HG02588 (cell line): ENCODE results near the gene MAPK12.

Experiments
- ATAC-seq: cut with Tn5 transposase; IDR thresholded peaks from one replicate; pipeline ENCODE4 v1.9.1; 2021; ENCODE audit warnings: mild to moderate bottlenecking, moderate library complexity; ENCODE audit not compliant: unreplicated experiment

MAPK12 gene

GRCh38 chr22:50269573-50269969 lies 8.1 kb upstream of the MAPK12 start:
- ATAC-seq, result no peak

GRCh38 chr22:50268655-50269113 lies 7.2 kb upstream of the MAPK12 start:
- no peak for ATAC-seq

DNA sequence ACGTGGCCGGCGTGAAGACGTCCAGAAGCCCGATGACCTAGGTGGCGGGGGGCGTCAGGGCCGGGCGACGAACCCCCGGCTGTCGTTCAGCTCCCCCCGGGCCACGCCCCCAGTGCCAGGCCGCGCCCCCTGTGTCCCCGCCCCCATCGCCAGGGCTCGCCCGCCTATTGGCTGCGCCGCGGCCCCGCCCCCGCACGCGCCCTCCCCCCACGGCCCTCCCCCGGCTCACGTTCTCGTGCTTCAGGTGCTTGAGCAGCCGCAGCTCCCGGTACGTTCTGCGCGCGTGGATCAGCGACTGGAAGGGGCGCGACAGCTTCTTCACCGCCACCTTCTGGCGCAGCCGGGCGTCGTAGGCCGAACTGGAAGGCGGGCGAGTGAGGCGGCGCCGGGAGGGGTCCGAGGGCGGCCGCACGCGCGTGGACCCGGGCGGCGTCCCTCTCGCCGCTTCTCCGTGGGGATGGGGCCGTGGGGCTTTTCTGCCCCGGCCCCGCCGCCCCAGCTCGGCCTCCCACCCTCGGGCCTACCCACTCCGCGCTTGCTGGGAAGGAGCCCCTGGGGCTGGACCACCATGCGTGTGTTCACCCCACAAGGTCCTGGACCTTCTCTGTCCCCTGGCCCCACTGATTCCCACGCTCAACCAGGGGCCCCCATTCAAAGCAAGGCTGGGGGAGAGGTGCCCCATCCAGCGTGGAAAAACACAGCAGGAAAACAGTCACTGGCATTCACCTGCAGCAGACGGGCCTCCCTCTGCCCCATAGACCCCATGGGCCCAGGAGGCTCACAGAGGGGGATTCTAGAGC lies 6.3 kb upstream of the MAPK12 start:
- no peak for ATAC-seq

GRCh38 chr22:50266994-50267393 lies 5.5 kb upstream of the MAPK12 start:
- ATAC-seq, result no peak

- ATAC-seq, result no peak
These were observed 3.6 kb upstream of the MAPK12 start for GRCh38 chr22:50264946-50265669.

DNA sequence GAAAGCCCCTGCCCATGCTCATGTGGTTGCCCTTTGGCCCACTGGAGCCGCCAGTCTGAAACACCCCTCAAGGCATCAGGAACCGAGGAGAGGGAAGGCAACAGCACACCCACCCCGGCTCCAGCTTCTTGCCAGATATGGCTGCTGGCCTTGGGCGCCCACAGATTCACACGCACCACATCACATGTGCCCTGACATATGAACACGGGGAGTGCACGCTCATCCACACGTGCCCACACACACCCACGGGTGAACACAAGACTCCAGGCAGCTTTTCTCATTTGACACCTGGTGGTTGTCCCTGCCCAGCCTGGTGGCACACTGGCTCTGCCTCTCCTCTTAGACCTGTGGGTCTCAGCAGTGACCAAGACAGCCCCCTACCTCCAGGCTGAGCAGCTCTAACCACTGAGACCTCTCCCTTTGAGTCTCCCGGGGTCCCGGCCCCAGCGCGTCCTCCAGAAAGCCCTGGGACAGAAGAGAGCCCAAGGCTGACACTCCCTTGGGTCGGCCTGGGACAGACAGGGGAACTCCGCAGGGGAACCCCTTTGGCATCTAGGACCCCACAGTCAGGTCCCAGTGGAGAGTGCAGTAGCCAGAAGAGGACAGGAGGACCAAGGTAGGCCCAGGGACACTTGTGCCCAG lies 2.7 kb upstream of the MAPK12 start:
- no peak for ATAC-seq

DNA sequence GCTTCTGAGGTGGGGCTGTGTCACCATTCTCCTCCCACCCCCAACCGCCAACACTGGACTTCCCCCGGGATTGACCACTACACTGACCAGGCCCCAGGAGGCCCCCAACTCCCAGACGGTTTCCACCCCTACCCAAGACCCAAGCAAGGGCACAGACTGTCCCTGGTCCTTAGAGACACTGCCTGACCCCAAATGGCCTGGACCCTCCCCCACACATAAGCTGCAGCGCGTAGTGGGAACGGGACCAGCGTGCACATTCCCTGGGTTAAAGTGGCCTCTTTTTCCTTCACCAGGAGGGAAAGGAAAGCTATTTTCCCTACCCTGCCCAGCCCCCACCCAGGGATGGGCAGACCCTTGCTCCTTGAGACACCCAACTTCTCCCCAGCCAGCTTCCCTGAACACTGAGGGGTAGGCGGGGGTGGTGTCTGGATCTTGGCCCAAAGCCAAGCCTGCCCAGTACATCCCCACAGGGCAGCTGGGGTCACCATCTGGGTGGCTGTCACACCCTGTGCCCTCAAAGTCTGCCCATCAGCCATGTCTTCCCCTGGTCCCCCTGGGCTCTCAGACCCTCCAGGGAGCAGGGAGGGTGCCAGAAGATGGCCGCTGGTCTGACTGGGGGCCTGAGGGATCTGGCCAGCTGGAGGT lies 1.6 kb upstream of the MAPK12 start:
- ATAC-seq, result no peak

GRCh38 chr22:50262460-50262911 lies 1.0 kb upstream of the MAPK12 start:
- ATAC-seq, result no peak

DNA sequence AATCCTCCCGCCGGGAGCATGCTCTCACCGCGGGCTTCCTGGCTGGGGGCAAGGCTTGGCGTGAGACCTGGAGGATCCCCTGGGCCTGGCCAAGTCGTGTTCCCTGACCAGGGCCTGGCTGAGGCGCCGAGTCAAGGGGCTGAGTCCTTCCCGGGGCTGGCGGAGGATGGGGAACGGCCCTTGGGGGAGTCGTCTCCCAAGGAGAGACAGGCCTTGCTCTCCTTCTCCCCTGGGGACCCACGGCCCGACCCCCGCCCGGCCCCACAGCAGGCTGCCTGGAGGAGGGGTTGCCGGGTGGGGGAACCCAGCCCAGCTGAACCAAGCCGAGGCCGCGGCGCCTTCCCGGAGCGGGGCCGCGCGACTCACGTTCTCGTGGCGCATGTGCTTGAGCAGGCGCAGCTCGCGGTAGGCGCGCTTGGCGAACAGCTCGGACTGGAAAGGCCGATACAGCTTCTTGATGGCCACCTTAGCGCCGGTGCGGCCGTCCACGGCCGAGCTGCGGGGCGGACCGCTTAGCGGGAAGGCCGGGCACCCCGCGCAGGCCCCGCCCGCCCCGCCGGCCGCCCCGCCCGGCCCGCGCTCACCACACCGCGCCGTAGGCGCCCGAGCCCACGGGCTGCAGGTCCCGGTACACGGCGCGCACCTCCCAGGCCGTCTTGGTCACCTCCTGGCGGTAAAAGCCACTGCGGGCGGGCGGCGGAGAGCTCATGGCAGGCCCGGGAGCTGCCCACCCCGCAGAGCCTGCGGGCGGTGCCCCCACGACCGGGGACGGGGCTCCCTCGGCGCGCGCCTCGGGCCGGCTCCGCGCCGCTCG lies 475 bp downstream of the MAPK12 start:
- ATAC-seq, result no peak

- ATAC-seq, result no peak
These were observed 1.1 kb downstream of the MAPK12 start for GRCh38 chr22:50260434-50260800.

DNA sequence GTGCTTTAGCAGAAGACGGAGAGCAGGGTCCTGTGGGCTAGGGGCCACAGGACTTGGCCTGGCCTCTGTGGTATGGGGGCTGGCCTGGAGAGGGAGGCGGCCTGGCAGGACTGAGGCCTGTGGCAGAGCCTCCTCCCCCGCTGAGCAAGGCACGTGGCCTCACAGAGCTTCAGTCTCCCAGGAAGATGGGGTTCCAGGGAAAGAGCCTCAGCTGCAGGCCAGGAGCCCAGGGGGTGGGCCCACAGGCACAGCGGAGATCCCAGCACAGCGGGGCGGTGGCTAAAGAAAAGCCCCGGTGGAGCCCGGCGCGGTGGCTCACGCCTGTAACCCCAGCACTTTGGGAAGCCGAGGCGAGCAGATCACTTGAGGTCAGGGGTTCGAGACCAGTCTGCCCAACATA lies 2.2 kb downstream of the MAPK12 start:
- ATAC-seq, result no peak

GRCh38 chr22:50258361-50259292 lies 2.9 kb downstream of the MAPK12 start:
- ATAC-seq, result no peak

- ATAC-seq, result no peak
These were observed 3.8 kb downstream of the MAPK12 start for GRCh38 chr22:50257451-50258360.

DNA sequence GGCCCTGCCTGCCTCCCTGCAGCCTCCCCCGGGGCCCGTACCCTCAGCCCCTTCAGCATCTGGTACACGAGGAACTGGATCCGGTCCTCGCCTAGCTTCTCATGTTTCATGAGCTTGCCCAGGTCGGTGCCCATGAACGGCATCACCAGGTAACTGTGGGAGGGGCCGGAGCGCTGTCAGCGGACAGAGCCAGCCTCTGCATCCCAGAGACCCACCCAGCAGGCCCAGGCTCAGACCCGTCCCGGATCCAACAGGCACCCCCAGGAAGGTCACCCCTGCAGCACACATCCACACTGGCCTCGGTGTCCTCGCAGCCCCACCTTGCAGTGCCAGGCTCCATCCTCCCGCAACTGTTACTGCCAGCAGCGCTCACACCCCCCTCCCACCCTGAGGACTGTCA lies 4.4 kb downstream of the MAPK12 start:
- ATAC-seq, result no peak

- no peak for ATAC-seq
These were observed 5.1 kb downstream of the MAPK12 start for GRCh38 chr22:50256258-50256862.

DNA sequence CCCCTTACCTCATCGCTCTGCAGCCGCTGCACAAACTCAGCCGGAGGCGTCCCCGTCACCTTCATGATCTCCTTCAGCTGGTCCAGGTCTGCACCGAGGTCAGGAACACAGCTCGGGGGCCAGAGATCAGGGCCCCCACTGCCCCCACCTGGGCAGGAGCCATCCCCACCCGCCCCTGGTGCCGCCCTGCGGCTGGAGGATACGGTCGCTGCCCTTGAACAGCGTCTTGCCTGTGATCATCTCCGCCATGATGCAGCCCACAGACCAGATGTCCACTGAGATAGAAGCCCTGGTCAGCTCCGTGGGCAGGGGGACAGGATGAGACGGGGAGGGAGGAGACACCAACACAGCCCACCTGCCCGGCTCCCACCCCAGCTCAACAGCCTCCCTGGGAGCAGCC lies 5.9 kb downstream of the MAPK12 start:
- ATAC-seq, result no peak

GRCh38 chr22:50255099-50255498 lies 6.4 kb downstream of the MAPK12 start:
- no peak for ATAC-seq

DNA sequence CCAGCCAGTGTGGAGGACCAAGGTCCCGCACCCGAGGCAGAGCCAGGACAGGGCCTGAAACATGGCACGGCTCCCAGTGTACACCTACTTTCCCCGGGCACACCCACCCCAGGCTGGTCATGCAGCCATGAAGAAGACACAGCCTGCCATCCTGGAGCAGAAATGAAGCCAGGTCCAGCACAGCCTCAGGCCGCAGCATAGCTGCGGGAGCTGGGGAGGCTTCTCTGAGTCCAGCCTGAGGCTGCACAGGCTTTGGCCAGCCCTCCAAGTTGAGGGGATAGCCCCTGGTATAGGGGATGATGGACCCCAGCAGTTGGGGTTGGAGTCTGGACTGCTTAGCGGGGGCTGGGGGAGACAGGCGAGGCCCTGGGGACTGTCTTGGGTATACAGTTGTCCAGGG lies 7.5 kb downstream of the MAPK12 start:
- no peak for ATAC-seq
